ENCODE results near the gene EIF3CL.
"Not testable (repeated sequence)": the region's sequence is repeated elsewhere in the genome, so short reads cannot be mapped to it uniquely, and the experiment has no call there.

Gene EIF3CL

DNA sequence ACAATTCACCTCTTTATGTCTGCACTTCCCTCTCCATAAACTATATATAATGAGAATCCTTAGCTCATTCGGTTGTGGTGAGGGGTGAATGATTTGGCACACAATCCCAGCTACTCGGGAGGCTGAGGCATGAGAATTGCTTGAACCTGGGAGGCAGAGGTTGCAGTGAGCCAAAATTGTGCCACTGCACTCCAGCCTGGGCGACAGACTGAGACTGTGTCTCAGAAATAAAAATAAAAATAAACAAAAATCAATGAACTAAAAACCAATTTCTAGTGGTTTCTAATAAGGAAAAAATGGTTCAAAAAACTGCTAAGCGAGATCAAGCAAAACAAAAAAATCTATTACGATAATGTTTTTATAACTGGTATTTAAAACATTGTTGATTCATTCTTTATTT, 40.2 kb downstream of the EIF3CL start, which contains the start of gene NPIPB6:
NPIPB6 (minus strand) TSS at position 101 of the 400 bp plus-strand sequence. CDS start 686 bp downstream, outside the sequence.
- DNase-seq (ENCODE audit: low spot score), result not testable (repeated sequence)

DNA sequence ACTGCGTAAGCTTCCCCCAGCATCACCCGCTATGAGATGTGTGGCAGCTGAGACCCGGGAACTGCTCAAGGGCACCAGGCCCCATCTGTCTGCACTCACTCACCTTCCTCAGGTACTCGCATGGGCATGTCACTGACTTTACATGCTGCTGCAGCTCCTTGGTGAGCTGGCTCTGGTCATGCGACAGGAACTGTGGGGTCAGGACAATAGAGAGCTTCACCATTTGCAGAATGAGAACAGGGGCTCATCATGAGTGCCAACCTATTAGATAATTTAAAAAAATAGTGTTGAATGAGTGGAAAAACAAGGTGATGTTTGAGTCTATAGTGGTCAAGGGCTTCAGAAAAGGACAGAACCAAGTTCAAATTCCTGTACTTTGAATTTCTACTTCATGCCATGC, 41.0 kb downstream of the EIF3CL start:
- DNase-seq (ENCODE audit: low spot score), result not testable (repeated sequence)

GRCh38 chr16:28338230-28338629, 65.4 kb downstream of the EIF3CL start:
- not testable (repeated sequence) for DNase-seq (ENCODE audit: low spot score)

GRCh38 chr16:28336940-28337710, 66.5 kb downstream of the EIF3CL start:
- DNase-seq (ENCODE audit: low spot score), result not testable (repeated sequence)

DNA sequence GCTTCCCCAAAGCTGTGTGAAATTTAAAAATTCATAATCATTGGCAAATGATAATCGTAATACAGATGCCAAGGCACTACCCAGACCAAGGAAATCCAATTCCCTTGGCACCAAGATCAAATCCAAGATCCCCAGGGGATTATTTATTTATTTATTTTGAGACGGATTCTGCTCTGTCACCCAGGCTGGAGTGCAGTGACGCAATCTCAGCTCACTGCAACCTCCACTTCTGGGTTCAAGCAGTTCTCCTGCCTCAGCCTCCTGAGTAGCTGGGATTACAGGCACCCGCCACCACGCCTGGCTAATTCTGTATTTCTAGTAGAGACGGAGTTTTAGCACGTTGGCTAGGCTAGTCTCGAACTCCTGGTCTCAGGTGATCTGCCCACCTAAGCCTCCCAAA, 68.0 kb downstream of the EIF3CL start:
- DNase-seq (ENCODE audit: low spot score), result not testable (repeated sequence)

DNA sequence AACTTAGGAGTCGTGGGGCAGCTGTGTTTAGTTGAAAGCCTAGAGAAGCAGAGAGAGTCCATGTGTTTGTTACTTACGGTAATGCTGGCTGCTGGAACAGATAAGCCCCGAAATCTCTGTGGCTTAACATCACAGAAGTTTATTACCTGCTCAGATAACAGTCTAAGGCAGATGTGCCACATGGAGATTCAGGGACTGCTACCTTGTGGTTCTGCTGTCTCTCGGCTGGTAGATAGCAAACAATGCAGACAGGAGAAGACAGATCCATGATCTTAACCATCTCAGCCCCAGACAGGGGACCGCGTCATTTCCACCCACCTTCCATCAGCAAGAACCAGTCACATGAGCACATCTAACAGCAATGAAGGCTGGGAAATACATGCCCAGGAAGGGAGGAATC, 71.0 kb downstream of the EIF3CL start:
- DNase-seq (ENCODE audit: low spot score), result not testable (repeated sequence)

DNA sequence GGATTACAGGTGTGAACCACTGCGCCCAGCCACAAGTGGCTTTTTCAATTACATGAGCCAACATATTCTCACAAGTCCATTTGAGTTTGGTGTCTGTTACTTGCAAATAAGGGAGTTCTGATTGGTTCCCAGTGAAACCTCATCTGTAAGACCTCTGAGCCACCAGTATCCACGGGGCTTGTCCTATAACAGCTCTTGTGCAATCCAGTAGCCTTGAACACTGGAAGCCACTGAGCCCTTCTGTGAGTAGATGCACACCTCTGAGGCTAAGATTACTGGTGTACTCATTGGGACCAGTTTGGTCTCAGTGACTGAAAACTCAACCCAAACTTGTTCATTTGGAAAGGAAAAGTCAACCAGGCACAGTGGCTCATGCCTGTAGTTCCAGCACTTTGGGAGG, 72.7 kb downstream of the EIF3CL start:
- DNase-seq (ENCODE audit: low spot score), result not testable (repeated sequence)

DNA sequence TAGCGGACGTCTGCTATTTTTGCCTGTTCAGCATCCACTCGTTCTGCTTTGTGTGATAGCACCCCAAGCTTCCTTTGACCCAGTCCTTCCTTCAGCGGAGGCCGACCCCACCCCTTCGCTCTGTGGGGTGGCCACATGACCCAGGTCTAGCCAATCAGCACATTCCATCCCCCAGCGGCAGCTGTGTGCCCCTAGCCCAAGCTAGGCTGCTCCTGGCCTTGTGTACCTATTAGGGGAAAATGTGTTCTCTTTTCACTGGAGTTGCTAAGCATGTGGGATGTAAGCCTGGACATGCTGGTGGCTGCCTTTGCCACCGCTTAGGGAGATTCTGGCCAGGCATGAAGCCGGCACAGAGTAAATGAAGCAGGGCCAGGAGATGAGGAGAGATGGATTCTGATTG, 73.4 kb downstream of the EIF3CL start:
- DNase-seq (ENCODE audit: low spot score), result not testable (repeated sequence)

Data from AG08396 (cell line).